Measurements from ENCODE around the gene TAGLN2.

TAGLN2 gene

GRCh38 chr1:159941591-159942560 lies 16.6 kb upstream of the TAGLN2 start:
- Histone ChIP-seq H3K36me3 (ENCODE audit: control insufficient read depth, insufficient read depth, low read length) (0 out of 2 replicates have a peak, but pooled peaks cover 2% of the 10 kb centered on the region), H3K4me1 (ENCODE audit: control insufficient read depth, insufficient read depth, low read length) (peaks cover 8% of the 10 kb centered on the region), H3K27me3 (ENCODE audit: control insufficient read depth, insufficient read depth, low read length) (no peaks in the 10 kb centered on the region), H3K9me3 (ENCODE audit: control insufficient read depth, insufficient read depth, low read length) (no peaks in the 10 kb centered on the region), H3K27ac (ENCODE audit: low read length) (no peak overlapping the region), H3K4me3 (ENCODE audit: low read length) (no peak overlapping the region)
- no peak for DNase-seq (ENCODE audit: low read depth, low spot score)
- WGBS (ENCODE audit: insufficient coverage, insufficient read length) = no CpG with 5 or more reads among the region's 15 CpGs

DNA sequence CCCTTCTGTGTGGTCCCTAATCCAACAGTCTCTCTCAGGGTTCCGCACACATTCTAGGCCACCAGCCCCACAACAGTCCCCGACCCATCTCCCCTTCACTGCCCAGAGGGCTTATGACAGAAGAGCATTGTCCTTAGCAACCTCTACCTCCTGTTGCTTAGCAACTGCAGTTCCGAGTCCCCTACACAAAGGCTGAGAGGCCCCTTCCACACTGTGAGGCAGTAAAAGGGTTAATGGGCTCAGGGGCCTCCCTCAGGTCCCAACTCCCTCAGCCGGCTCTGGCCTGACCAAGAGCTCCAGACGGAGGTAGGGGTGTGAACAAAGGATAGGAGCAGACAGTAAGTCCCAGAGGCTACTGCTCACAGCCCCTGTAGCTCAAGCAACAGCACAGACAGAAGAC lies 15.8 kb upstream of the TAGLN2 start:
- Histone ChIP-seq H3K36me3 (ENCODE audit: control insufficient read depth, insufficient read depth, low read length) (0 out of 2 replicates have a peak, but pooled peaks cover 2% of the 10 kb centered on the region), H3K9me3 (ENCODE audit: control insufficient read depth, insufficient read depth, low read length) (no peaks in the 10 kb centered on the region), H3K4me1 (ENCODE audit: control insufficient read depth, insufficient read depth, low read length) (peaks cover 7% of the 10 kb centered on the region), H3K27me3 (ENCODE audit: control insufficient read depth, insufficient read depth, low read length) (no peaks in the 10 kb centered on the region), H3K27ac (ENCODE audit: low read length) (no peak overlapping the region), H3K4me3 (ENCODE audit: low read length) (no peak overlapping the region)
- DNase-seq (ENCODE audit: low read depth, low spot score) = no peak
- no CpG with 5 or more reads among the region's 5 CpGs for WGBS (ENCODE audit: insufficient coverage, insufficient read length)

GRCh38 chr1:159940006-159940620 lies 14.8 kb upstream of the TAGLN2 start:
- Histone ChIP-seq H3K4me3 (ENCODE audit: low read length) (no peak overlapping the region), H3K27ac (ENCODE audit: low read length) (no peak overlapping the region), H3K4me1 (ENCODE audit: control insufficient read depth, insufficient read depth, low read length) (peaks cover 7% of the 10 kb centered on the region), H3K36me3 (ENCODE audit: control insufficient read depth, insufficient read depth, low read length) (peaks cover 7% of the 10 kb centered on the region; the same call in 1 of the 2 replicates), H3K9me3 (ENCODE audit: control insufficient read depth, insufficient read depth, low read length) (no peaks in the 10 kb centered on the region), H3K27me3 (ENCODE audit: control insufficient read depth, insufficient read depth, low read length) (no peaks in the 10 kb centered on the region)
- DNase-seq (ENCODE audit: low read depth, low spot score) = no peak
- WGBS (ENCODE audit: insufficient coverage, insufficient read length) = no CpG with 5 or more reads among the region's 11 CpGs

- Histone ChIP-seq H3K27me3 (ENCODE audit: control insufficient read depth, insufficient read depth, low read length) (no peaks in the 10 kb centered on the region), H3K27ac (ENCODE audit: low read length) (no peak overlapping the region), H3K36me3 (ENCODE audit: control insufficient read depth, insufficient read depth, low read length) (peaks cover 7% of the 10 kb centered on the region; the same call in 1 of the 2 replicates), H3K4me1 (ENCODE audit: control insufficient read depth, insufficient read depth, low read length) (peaks cover 7% of the 10 kb centered on the region), H3K9me3 (ENCODE audit: control insufficient read depth, insufficient read depth, low read length) (no peaks in the 10 kb centered on the region), H3K4me3 (ENCODE audit: low read length) (no peak overlapping the region)
- DNase-seq (ENCODE audit: low read depth, low spot score) = no peak
- no CpG with 5 or more reads among the region's 3 CpGs for WGBS (ENCODE audit: insufficient coverage, insufficient read length)
These were observed 14.3 kb upstream of the TAGLN2 start for GRCh38 chr1:159939678-159940002.

DNA sequence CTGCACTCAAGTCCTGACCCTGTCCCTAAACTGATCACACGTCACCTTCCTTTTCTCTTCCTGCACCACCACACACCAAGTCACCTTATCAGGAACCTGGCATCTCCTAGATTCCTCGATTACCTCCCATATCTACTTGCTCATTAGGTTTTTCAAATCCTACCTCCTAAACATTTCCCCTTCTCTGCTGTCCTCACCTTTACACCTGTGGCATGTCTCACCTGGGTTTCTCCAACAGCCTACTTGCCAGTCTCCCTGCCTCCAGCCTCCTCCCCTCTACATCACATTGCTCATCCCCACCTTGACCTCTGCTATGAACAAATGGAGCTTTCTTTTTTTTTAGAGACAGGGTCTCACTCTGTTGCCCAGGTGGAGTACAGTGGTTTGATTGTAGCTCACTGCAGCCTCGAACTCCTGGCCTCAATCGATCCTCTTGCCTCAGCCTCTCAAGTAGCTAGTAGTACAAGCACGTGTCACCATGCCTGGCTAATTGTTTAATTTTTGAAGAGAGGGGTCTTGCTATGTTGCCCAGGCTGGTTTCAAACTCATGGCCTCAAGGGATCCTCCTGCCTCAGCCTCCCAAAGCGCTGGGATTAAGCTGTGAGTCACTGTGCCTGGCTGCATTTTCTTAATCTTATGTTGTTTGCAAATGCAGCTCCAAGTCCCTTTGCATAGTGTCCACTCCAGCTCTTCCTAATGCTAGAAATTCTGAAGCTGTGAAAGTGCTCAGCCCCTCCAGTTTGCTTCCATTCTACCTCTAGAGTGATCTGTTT lies 13.8 kb upstream of the TAGLN2 start:
- no peak overlapping the region for H3K27ac ChIP-seq (ENCODE audit: low read length)
- WGBS (ENCODE audit: insufficient coverage, insufficient read length) = no CpG with 5 or more reads among the region's 6 CpGs
- H3K4me3 ChIP-seq (ENCODE audit: low read length) = no peak overlapping the region
- no peaks in the 10 kb centered on the region for H3K9me3 ChIP-seq (ENCODE audit: control insufficient read depth, insufficient read depth, low read length)
- H3K4me1 ChIP-seq (ENCODE audit: control insufficient read depth, insufficient read depth, low read length) = peaks cover 5% of the 10 kb centered on the region
- H3K27me3 ChIP-seq (ENCODE audit: control insufficient read depth, insufficient read depth, low read length) = no peaks in the 10 kb centered on the region
- no peak for DNase-seq (ENCODE audit: low read depth, low spot score)
- H3K36me3 ChIP-seq (ENCODE audit: control insufficient read depth, insufficient read depth, low read length) = peaks cover 11% of the 10 kb centered on the region

DNA sequence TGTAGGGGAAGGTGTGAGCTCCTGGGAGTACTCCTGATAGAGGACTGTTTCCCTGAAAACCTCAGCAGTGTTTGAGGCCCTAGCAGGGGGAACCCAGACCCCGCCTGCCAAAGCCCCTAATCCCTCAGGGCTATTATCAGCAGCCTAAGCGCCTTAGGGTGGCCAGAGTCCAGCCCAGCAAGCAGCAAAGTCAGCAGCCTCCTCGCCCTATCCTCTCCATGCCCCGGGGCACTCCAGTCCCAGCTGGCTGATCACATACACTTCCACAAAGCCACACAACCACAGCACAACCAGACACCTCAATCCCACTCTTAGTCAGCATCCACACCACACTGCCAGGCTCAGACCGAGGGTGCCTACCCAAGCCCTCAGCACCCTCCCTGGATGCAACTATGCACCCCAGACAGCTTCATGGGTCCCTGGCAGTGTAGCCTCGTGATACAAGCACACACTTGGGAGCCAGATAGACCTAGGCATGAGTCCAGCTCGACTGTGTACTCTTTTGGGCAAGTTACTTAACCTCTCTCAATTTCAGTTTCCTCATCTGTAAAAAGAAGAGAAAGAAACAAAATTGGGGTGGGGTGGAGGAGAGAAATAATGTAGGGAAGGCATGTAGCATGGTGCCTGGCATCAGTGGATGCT lies 13.0 kb upstream of the TAGLN2 start:
- Histone ChIP-seq H3K27ac (ENCODE audit: low read length) (no peak overlapping the region), H3K27me3 (ENCODE audit: control insufficient read depth, insufficient read depth, low read length) (no peaks in the 10 kb centered on the region), H3K4me1 (ENCODE audit: control insufficient read depth, insufficient read depth, low read length) (peaks cover 5% of the 10 kb centered on the region), H3K9me3 (ENCODE audit: control insufficient read depth, insufficient read depth, low read length) (no peaks in the 10 kb centered on the region), H3K4me3 (ENCODE audit: low read length) (no peak overlapping the region), H3K36me3 (ENCODE audit: control insufficient read depth, insufficient read depth, low read length) (peaks cover 13% of the 10 kb centered on the region)
- DNase-seq (ENCODE audit: low read depth, low spot score) = no peak
- no CpG with 5 or more reads among the region's 7 CpGs for WGBS (ENCODE audit: insufficient coverage, insufficient read length)

DNA sequence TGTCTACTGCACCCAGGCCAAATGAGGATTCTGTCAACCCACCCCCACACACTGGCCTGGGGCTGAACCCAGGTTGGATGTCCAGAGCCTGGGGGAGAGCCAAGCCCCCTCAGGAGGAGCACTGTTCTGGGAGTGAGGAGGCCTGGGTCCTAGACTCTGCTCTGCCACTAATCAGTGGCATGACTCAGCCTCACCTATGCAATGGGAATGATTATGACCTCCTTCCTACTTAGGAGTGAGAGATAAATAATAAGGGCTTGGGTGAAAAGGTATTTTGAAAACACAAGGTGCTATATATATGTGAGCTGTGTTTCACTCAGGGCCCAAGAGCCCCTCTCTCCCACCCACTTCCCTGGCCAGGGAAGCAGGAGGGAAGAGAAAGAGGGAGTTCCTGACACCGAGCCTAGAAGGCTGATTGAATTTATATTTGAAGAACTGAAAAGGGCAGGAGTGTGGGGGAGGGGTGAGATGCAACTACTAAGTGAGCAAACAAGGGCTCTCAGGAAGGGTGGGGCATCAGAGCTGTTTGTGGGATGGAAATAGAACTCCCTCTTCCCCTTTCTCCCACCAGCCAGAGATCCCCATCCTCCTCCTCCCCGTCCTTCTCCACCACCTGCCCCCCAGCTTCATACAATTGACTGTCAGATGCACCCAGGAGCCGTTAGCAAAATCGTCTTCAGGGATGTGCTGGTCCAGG lies 11.9 kb upstream of the TAGLN2 start:
- Histone ChIP-seq H3K9me3 (ENCODE audit: control insufficient read depth, insufficient read depth, low read length) (no peaks in the 10 kb centered on the region), H3K36me3 (ENCODE audit: control insufficient read depth, insufficient read depth, low read length) (peaks cover 13% of the 10 kb centered on the region), H3K27ac (ENCODE audit: low read length) (no peak overlapping the region), H3K4me1 (ENCODE audit: control insufficient read depth, insufficient read depth, low read length) (peaks cover 5% of the 10 kb centered on the region), H3K27me3 (ENCODE audit: control insufficient read depth, insufficient read depth, low read length) (no peaks in the 10 kb centered on the region), H3K4me3 (ENCODE audit: low read length) (no peak overlapping the region)
- no CpG with 5 or more reads among the region's 4 CpGs for WGBS (ENCODE audit: insufficient coverage, insufficient read length)
- no peak for DNase-seq (ENCODE audit: low read depth, low spot score)

DNA sequence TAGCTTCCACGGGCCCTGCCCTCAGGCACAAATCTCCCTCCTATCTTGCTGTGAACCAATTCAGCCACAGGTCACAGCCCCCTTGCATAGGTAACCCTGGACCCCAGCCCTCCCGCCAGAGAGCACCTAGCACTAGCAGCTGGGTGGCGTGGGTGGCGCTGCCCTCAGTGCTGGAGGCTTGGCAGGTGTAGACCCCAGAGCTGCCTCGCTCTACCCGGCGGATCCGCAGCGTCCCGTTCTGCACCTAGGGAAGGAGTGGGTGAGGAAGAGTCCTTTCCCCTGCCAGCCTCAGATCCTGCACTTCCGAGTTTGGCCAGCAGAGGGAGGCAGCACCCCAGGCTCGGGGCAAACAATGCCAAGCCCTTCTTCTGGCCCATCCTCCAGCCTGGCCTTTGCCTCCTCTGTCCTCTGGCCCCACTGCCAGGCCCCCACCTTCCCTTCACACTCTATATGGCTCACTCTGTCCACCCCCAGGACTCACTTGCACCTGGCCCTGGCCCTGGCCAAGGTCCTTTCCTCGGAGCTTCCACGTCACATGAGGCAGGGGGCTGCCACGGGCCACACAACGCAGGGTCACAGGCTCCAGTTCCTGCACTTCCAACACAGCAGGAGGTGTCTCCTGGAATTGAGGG lies 11.1 kb upstream of the TAGLN2 start:
- Histone ChIP-seq H3K27ac (ENCODE audit: low read length) (no peak overlapping the region), H3K27me3 (ENCODE audit: control insufficient read depth, insufficient read depth, low read length) (no peaks in the 10 kb centered on the region), H3K4me1 (ENCODE audit: control insufficient read depth, insufficient read depth, low read length) (peaks cover 5% of the 10 kb centered on the region), H3K9me3 (ENCODE audit: control insufficient read depth, insufficient read depth, low read length) (no peaks in the 10 kb centered on the region), H3K4me3 (ENCODE audit: low read length) (no peak overlapping the region), H3K36me3 (ENCODE audit: control insufficient read depth, insufficient read depth, low read length) (peaks cover 15% of the 10 kb centered on the region)
- no CpG with 5 or more reads among the region's 16 CpGs for WGBS (ENCODE audit: insufficient coverage, insufficient read length)
- DNase-seq (ENCODE audit: low read depth, low spot score) = no peak

DNA sequence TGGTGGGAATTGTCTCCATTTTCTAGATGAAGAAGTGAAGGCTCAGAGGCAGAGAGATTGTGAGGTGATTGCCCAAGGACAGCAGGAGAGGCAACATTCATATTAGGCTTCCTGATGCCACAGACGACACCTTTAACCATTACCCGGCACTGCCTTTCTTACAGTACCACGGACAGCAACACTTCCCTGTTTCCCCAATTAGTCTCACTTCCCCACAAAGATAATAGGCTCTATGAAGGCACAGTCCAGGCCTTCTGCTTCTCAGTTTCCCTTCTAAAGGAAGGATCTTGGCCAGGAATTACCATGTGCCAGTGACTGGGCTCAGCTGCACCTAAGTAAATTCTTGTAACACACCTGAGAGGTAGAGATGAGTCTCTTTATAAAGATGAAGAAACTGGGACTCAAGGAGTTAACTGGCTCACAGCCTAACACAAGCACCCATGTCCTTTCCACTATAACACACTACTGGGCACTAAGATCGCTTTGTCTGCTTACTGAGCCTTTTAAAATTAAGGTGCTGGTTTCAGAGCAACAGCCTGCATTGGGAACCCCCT lies 10.5 kb upstream of the TAGLN2 start:
- no peaks in the 10 kb centered on the region for H3K9me3 ChIP-seq (ENCODE audit: control insufficient read depth, insufficient read depth, low read length)
- H3K4me3 ChIP-seq (ENCODE audit: low read length) = no peak overlapping the region
- H3K27me3 ChIP-seq (ENCODE audit: control insufficient read depth, insufficient read depth, low read length) = no peaks in the 10 kb centered on the region
- H3K4me1 ChIP-seq (ENCODE audit: control insufficient read depth, insufficient read depth, low read length) = peaks cover 5% of the 10 kb centered on the region
- no CpG with 5 or more reads among the region's 4 CpGs for WGBS (ENCODE audit: insufficient coverage, insufficient read length)
- no peak for DNase-seq (ENCODE audit: low read depth, low spot score)
- peaks cover 17% of the 10 kb centered on the region for H3K36me3 ChIP-seq (ENCODE audit: control insufficient read depth, insufficient read depth, low read length)
- H3K27ac ChIP-seq (ENCODE audit: low read length) = no peak overlapping the region

Measured in iPS DF 6.9 (cell line).